Measurements from ENCODE around the gene ENPP7. TPM values are rescaled to one million over a fixed set of nuclear protein-coding genes. Genes with fewer than 3 reads are reported as not detected.

The ENPP7 gene
- not detected in 2 replicates for total RNA-seq (2014; rRNA removed; shearing (Covaris generic))

- DNase-seq (ENCODE audit: low spot score) = no peak
Measured at GRCh38 chr17:79730769-79731483, at the start of gene ENPP7. Gene ENPP7, plus strand, starts transcription at chr17:79730943. Its CDS starts 197 bp downstream, at chr17:79731140.

GRCh38 chr17:79681101-79681621 lies 49.6 kb upstream of the ENPP7 start:
- DNase-seq (ENCODE audit: low spot score) = no peak

- no peak for DNase-seq (ENCODE audit: low spot score)
Measured at GRCh38 chr17:79681628-79682261, 49.0 kb upstream of the ENPP7 start.

- no peak for DNase-seq (ENCODE audit: low spot score)
Measured at GRCh38 chr17:79683365-79683764, 47.4 kb upstream of the ENPP7 start.

GRCh38 chr17:79684132-79684985 lies 46.4 kb upstream of the ENPP7 start:
- no peak for DNase-seq (ENCODE audit: low spot score)

GRCh38 chr17:79685121-79685520 lies 45.6 kb upstream of the ENPP7 start:
- DNase-seq (ENCODE audit: low spot score) = no peak

- no peak for DNase-seq (ENCODE audit: low spot score)
Measured at GRCh38 chr17:79686476-79686875, 44.3 kb upstream of the ENPP7 start.

GRCh38 chr17:79690466-79690865 lies 40.3 kb upstream of the ENPP7 start:
- no peak for DNase-seq (ENCODE audit: low spot score)

GRCh38 chr17:79690988-79691836 lies 39.5 kb upstream of the ENPP7 start:
- DNase-seq (ENCODE audit: low spot score) = no peak

- no peak for DNase-seq (ENCODE audit: low spot score)
Measured at GRCh38 chr17:79691931-79692330, 38.8 kb upstream of the ENPP7 start.

- DNase-seq (ENCODE audit: low spot score) = no peak
Measured at GRCh38 chr17:79693419-79693818, 37.3 kb upstream of the ENPP7 start.

GRCh38 chr17:79695293-79695790 lies 35.4 kb upstream of the ENPP7 start:
- DNase-seq (ENCODE audit: low spot score) = peak; percentile 54

- peak; percentile 52 for DNase-seq (ENCODE audit: low spot score)
Measured at GRCh38 chr17:79695797-79696609, 34.7 kb upstream of the ENPP7 start.

GRCh38 chr17:79696610-79696982 lies 34.1 kb upstream of the ENPP7 start:
- no peak for DNase-seq (ENCODE audit: low spot score)

- DNase-seq (ENCODE audit: low spot score) = no peak
Measured at GRCh38 chr17:79698146-79698846, 32.4 kb upstream of the ENPP7 start.

GRCh38 chr17:79699386-79700036 lies 31.2 kb upstream of the ENPP7 start:
- DNase-seq (ENCODE audit: low spot score) = no peak

- no peak for DNase-seq (ENCODE audit: low spot score)
Measured at GRCh38 chr17:79700592-79700991, 30.2 kb upstream of the ENPP7 start.

- no peak for DNase-seq (ENCODE audit: low spot score)
Measured at GRCh38 chr17:79702034-79702433, 28.7 kb upstream of the ENPP7 start.
